ENCODE data around the gene KRT75. TPM values are rescaled to one million over a fixed set of nuclear protein-coding genes. Genes with fewer than 3 reads are reported as not detected.
A peak's percentile ranks its signal among the peaks of the same experiment; 100 is the strongest.

KRT75 gene
- total and polyA plus RNA-seq, 10 donors = not detected

- 77 to 88% (median 81%) methylated on average over 3 of the region's 3 CpGs for WGBS, 5 donors
These were observed 29.2 kb downstream of the KRT75 start for GRCh38 chr12:52404951-52405350.

GRCh38 chr12:52403561-52403960 is 30.6 kb downstream of the KRT75 start:
- TF ChIP-seq POLR2AphosphoS5 (IDR thresholded peaks at IDR 0.05) = no peak
- TF ChIP-seq CTCF (IDR thresholded peaks at IDR 0.05 in 8 of 11, conservative IDR thresholded peaks at IDR 0.05 in 3 of 11) = no peak
- TF ChIP-seq POLR2A (IDR thresholded peaks at IDR 0.05) = no peak
- H3K9me3 ChIP-seq = no peaks in the 10 kb centered on the region
- no peaks in the 10 kb centered on the region for H3K36me3 ChIP-seq
- peak; percentile 67 for DNase-seq
- intact Hi-C loops (cut with DNase I; ENCODE audit: low total_unique reads) = no loop called here
- peaks cover 0 to 31% (median 0%) of the 10 kb centered on the region in 7 donors for H3K27me3 ChIP-seq (replicated peaks in 1 of 7)
- H3K4me3 ChIP-seq = no peak overlapping the region
- 89 to 94% (median 92%) methylated on average over 9 of the region's 9 CpGs for WGBS, 5 donors
- H3K4me1 ChIP-seq = no peaks in the 10 kb centered on the region
- no peak overlapping the region for H3K27ac ChIP-seq

More at GRCh38 chr12:52404951-52405350, 29.2 kb downstream of the KRT75 start:
- Histone ChIP-seq H3K27me3 (replicated peaks in 1 of 7) (peaks cover 0 to 18% (median 0%) of the 10 kb centered on the region in 7 donors), H3K4me3 (no peak overlapping the region), H3K4me1 (no peaks in the 10 kb centered on the region), H3K36me3 (no peaks in the 10 kb centered on the region), H3K27ac (no peak overlapping the region), H3K9me3 (no peaks in the 10 kb centered on the region)
- intact Hi-C loops (cut with DNase I; ENCODE audit: low total_unique reads) = no loop called here
- no peak for TF ChIP-seq CTCF (IDR thresholded peaks at IDR 0.05 in 8 of 11, conservative IDR thresholded peaks at IDR 0.05 in 3 of 11)
- no peak for TF ChIP-seq POLR2AphosphoS5 (IDR thresholded peaks at IDR 0.05)
- TF ChIP-seq POLR2A (IDR thresholded peaks at IDR 0.05) = no peak
- no peak for DNase-seq

GRCh38 chr12:52402873-52403540 is 31.2 kb downstream of the KRT75 start:
- H3K9me3 ChIP-seq = no peaks in the 10 kb centered on the region
- H3K27ac ChIP-seq = no peak overlapping the region
- H3K27me3 ChIP-seq (replicated peaks in 1 of 7) = peaks cover 0 to 29% (median 0%) of the 10 kb centered on the region in 7 donors
- TF ChIP-seq POLR2AphosphoS5 (IDR thresholded peaks at IDR 0.05) (no peak), POLR2A (IDR thresholded peaks at IDR 0.05) (no peak), CTCF (IDR thresholded peaks at IDR 0.05 in 8 of 11, conservative IDR thresholded peaks at IDR 0.05 in 3 of 11) (no peak)
- DNase-seq = no peak
- no peaks in the 10 kb centered on the region for H3K36me3 ChIP-seq
- 60 to 71% (median 60%) methylated on average over 3 of the region's 3 CpGs for WGBS, 5 donors
- H3K4me3 ChIP-seq = no peak overlapping the region
- intact Hi-C loops (cut with DNase I; ENCODE audit: low total_unique reads) = no loop called here
- H3K4me1 ChIP-seq = no peaks in the 10 kb centered on the region

GRCh38 chr12:52402377-52402776 is 31.8 kb downstream of the KRT75 start:
- WGBS, 5 donors = 89 to 98% (median 92%) methylated on average over 2 of the region's 2 CpGs
- H3K4me3 ChIP-seq = no peak overlapping the region
- H3K27ac ChIP-seq = no peak overlapping the region
- no peaks in the 10 kb centered on the region for H3K9me3 ChIP-seq
- DNase-seq = no peak
- intact Hi-C loops (cut with DNase I; ENCODE audit: low total_unique reads) = no loop called here
- no peaks in the 10 kb centered on the region for H3K4me1 ChIP-seq
- no peaks in the 10 kb centered on the region for H3K36me3 ChIP-seq
- TF ChIP-seq POLR2A (IDR thresholded peaks at IDR 0.05) = no peak
- no peak for TF ChIP-seq CTCF (IDR thresholded peaks at IDR 0.05 in 8 of 11, conservative IDR thresholded peaks at IDR 0.05 in 3 of 11)
- TF ChIP-seq POLR2AphosphoS5 (IDR thresholded peaks at IDR 0.05) = no peak
- H3K27me3 ChIP-seq (replicated peaks in 1 of 7) = peaks cover 0 to 26% (median 0%) of the 10 kb centered on the region in 7 donors
